ENCODE data around the gene STAB2. TPM values are rescaled to one million over a fixed set of nuclear protein-coding genes. Genes with fewer than 3 reads are reported as not detected.

STAB2 gene
- polyA plus RNA-seq, 1 donor: 6.6 TPM

DNA sequence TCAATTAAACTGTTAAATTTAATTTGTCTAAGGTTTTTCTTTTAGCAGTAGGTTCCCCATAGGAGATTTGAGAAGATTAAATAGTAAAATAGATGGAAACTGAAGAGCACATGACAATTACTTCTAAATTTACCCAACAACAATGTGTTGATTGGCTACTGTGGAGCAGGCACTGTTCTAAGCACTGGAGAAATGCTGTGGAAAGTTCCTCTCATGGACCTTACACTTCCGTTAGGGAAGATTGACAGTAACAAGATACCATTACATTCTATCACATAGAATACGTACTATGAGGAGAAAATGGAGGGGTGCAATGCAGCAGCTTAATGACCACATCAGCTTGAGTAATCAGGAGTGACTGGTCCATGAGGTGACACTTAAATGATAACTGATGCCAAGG, 8.1 kb upstream of the STAB2 start:
- no peak for DNase-seq

DNA sequence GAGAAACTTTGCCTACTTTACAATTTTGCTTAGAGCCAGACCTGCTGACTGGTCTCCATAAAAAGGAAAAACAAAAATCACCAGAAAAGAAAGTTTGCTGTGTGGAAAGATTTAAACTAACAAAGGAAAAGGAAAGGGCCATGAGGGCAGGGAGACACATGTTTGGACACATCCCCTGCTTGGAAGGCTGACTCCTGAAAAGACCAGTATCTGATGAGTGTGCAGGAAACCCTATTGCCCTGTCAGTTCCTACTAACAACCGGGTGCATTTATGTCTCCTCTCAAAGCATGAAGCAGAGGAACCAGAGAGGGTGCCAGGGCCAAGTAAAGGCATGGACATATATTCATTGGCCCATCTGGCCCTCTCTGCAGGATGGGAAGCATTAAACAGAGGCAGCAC, 7.0 kb upstream of the STAB2 start:
- Histone ChIP-seq H3K27me3 (ENCODE audit: control insufficient read depth, insufficient read depth, low read length) (peaks cover 15% of the 10 kb centered on the region), H3K36me3 (ENCODE audit: control insufficient read depth, insufficient read depth, low read length) (no peaks in the 10 kb centered on the region), H3K9me3 (ENCODE audit: control insufficient read depth, low read depth, low read length) (no peaks in the 10 kb centered on the region), H3K4me1 (ENCODE audit: control insufficient read depth, insufficient read depth, low read length) (peaks cover 4% of the 10 kb centered on the region), H3K27ac (ENCODE audit: low read length) (no peak overlapping the region), H3K4me3 (ENCODE audit: low read length) (no peak overlapping the region)
- WGBS (ENCODE audit: insufficient coverage, low lambda C conversion rate): no CpG with 5 or more reads among the region's 1 CpG
- no peak for DNase-seq

More for the DNA sequence above, 8.1 kb upstream of the STAB2 start:
- Histone ChIP-seq H3K27me3 (ENCODE audit: control insufficient read depth, insufficient read depth, low read length) (peaks cover 11% of the 10 kb centered on the region), H3K9me3 (ENCODE audit: control insufficient read depth, low read depth, low read length) (no peaks in the 10 kb centered on the region), H3K36me3 (ENCODE audit: control insufficient read depth, insufficient read depth, low read length) (no peaks in the 10 kb centered on the region), H3K27ac (ENCODE audit: low read length) (no peak overlapping the region), H3K4me1 (ENCODE audit: control insufficient read depth, insufficient read depth, low read length) (peaks cover 4% of the 10 kb centered on the region), H3K4me3 (ENCODE audit: low read length) (no peak overlapping the region)
- WGBS (ENCODE audit: insufficient coverage, low lambda C conversion rate): 100% methylated on average over 1 of the region's 2 CpGs

DNA sequence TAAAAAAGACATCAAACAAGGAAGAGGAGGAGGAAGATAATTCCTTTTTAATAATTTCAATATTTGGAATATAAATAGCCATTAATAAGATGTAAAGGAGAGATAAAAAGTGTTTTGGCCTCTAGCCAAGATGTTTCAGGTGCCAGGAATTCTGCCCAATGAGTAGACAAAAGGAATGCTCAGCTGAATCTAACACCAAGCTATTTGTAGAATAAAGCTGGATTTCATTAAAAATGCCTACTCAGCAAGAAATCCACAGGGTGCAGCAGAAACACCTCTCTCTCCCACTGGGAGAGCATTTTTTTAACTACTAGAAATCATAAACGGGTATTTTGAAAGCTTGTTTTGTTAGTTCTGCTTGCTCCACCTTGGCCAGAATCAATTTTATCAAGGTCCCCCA, 4.1 kb upstream of the STAB2 start:
- no peaks in the 10 kb centered on the region for H3K9me3 ChIP-seq (ENCODE audit: control insufficient read depth, low read depth, low read length)
- H3K36me3 ChIP-seq (ENCODE audit: control insufficient read depth, insufficient read depth, low read length): no peaks in the 10 kb centered on the region
- no peak overlapping the region for H3K4me3 ChIP-seq (ENCODE audit: low read length)
- no CpG with 5 or more reads among the region's 1 CpG for WGBS (ENCODE audit: insufficient coverage, low lambda C conversion rate)
- H3K4me1 ChIP-seq (ENCODE audit: control insufficient read depth, insufficient read depth, low read length): no peaks in the 10 kb centered on the region
- H3K27ac ChIP-seq (ENCODE audit: low read length): no peak overlapping the region
- H3K27me3 ChIP-seq (ENCODE audit: control insufficient read depth, insufficient read depth, low read length): peaks cover 15% of the 10 kb centered on the region
- DNase-seq: no peak

DNA sequence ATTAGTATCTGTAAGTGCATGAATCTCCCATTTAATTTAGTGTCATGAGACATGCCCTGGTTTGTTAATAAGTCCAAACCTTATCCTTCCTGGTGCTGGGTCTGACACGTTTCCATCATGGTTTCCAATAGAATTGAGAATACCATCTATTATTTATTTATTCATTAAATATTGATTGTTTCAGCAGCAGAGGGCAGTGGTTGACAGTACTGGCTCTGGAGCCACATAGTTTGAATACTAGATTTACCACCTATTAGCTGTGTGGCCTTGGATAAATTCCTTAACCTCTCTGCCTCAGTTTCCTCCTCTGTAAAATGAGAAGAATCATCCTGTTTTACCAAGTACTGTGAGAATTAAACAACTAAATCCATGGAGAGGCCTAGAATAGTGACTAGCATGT, 941 bp upstream of the STAB2 start:
- 80% methylated on average over 1 of the region's 1 CpG for WGBS (ENCODE audit: insufficient coverage, low lambda C conversion rate)
- no peak overlapping the region for H3K4me3 ChIP-seq (ENCODE audit: low read length)
- no peaks in the 10 kb centered on the region for H3K9me3 ChIP-seq (ENCODE audit: control insufficient read depth, low read depth, low read length)
- DNase-seq: no peak
- H3K4me1 ChIP-seq (ENCODE audit: control insufficient read depth, insufficient read depth, low read length): no peaks in the 10 kb centered on the region
- H3K36me3 ChIP-seq (ENCODE audit: control insufficient read depth, insufficient read depth, low read length): no peaks in the 10 kb centered on the region
- peaks cover 6% of the 10 kb centered on the region for H3K27me3 ChIP-seq (ENCODE audit: control insufficient read depth, insufficient read depth, low read length)
- H3K27ac ChIP-seq (ENCODE audit: low read length): no peak overlapping the region

DNA sequence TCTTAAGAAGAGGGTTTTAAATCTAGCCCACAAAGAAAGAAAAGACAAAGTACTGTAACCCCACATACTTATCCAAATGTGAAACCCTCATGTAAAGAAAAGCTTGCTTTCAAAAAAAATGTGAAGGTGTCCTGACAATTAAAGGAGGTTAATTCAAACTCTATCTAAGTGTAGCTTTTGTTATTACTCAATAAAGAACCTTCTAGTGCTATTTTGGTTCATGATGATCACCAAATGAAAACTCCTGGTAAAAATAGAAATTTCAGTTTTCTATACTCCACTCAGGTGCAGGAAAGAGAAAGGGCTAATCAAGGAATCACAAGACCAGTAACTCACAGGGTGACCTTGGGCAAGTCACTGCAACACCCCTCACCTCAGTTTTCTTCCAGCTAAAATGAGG, 1.6 kb downstream of the STAB2 start:
- H3K4me1 ChIP-seq (ENCODE audit: control insufficient read depth, insufficient read depth, low read length): no peaks in the 10 kb centered on the region
- peaks cover 4% of the 10 kb centered on the region for H3K27me3 ChIP-seq (ENCODE audit: control insufficient read depth, insufficient read depth, low read length)
- H3K4me3 ChIP-seq (ENCODE audit: low read length): no peak overlapping the region
- H3K27ac ChIP-seq (ENCODE audit: low read length): no peak overlapping the region
- no peaks in the 10 kb centered on the region for H3K36me3 ChIP-seq (ENCODE audit: control insufficient read depth, insufficient read depth, low read length)
- no peaks in the 10 kb centered on the region for H3K9me3 ChIP-seq (ENCODE audit: control insufficient read depth, low read depth, low read length)
- DNase-seq: no peak

DNA sequence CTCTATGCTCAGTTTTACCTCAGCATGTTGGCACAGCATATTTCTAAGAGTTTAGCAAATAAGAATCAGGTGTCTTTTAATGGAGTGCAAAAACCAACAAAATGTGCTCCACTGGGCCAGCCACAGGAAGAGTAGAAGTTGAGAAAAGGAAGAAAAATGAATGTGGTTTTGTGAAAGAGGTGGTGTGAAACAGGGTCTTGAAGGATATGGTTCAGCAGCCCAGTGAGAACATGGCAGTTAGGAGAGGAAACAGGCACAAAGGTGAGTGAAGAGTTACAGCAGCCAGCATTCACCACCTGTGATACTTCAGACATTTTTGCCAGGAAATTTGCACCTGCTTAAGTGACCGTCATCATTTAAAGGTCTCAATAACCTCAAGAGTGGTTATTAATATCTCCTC, 2.4 kb downstream of the STAB2 start:
- no peaks in the 10 kb centered on the region for H3K36me3 ChIP-seq (ENCODE audit: control insufficient read depth, insufficient read depth, low read length)
- H3K9me3 ChIP-seq (ENCODE audit: control insufficient read depth, low read depth, low read length): no peaks in the 10 kb centered on the region
- H3K4me1 ChIP-seq (ENCODE audit: control insufficient read depth, insufficient read depth, low read length): no peaks in the 10 kb centered on the region
- no CpG with 5 or more reads among the region's 1 CpG for WGBS (ENCODE audit: insufficient coverage, low lambda C conversion rate)
- DNase-seq: no peak
- H3K27ac ChIP-seq (ENCODE audit: low read length): no peak overlapping the region
- H3K27me3 ChIP-seq (ENCODE audit: control insufficient read depth, insufficient read depth, low read length): peaks cover 3% of the 10 kb centered on the region
- H3K4me3 ChIP-seq (ENCODE audit: low read length): no peak overlapping the region

DNA sequence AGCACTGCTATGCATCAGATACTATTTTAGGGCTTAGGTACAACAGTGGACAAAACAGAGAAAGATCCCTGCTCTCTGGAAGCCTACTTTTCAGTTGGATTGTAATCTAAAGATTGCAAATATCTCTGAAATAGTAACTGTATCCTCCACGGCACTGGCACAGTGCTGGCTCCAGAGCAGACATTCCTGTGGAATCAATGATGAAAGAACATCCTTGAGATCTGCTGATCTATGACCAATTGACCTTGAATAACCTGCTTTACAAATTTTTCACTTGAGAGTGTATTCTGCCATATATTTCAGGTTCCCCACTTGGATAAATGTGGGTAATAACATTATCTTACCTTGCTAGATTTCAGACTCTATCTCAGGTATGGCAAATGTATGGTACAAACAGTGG, 3.2 kb downstream of the STAB2 start:
- Histone ChIP-seq H3K27me3 (ENCODE audit: control insufficient read depth, insufficient read depth, low read length) (no peaks in the 10 kb centered on the region), H3K4me3 (ENCODE audit: low read length) (no peak overlapping the region), H3K27ac (ENCODE audit: low read length) (no peak overlapping the region), H3K9me3 (ENCODE audit: control insufficient read depth, low read depth, low read length) (no peaks in the 10 kb centered on the region), H3K36me3 (ENCODE audit: control insufficient read depth, insufficient read depth, low read length) (no peaks in the 10 kb centered on the region), H3K4me1 (ENCODE audit: control insufficient read depth, insufficient read depth, low read length) (no peaks in the 10 kb centered on the region)
- no peak for DNase-seq
- no CpG with 5 or more reads among the region's 1 CpG for WGBS (ENCODE audit: insufficient coverage, low lambda C conversion rate)

DNA sequence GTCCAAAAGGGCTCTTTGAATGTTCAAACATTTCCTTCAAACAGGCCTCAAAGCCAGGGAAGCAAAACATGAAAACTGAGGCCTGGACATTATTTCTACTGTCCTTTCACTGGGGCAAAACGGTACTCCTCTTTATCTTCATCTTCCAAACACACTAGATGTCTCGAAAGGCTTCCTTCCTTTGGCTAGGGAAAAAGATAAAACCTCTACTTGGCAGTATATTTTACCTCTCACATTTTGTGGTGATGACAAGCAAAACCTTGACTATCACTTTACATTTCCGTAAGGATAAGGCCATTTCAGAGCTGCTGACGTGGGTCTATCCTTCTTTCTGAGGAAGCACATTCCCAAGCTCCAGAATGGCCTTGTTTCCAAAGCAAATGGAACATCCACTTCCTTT, 9.9 kb downstream of the STAB2 start:
- Histone ChIP-seq H3K4me3 (ENCODE audit: low read length) (no peak overlapping the region), H3K36me3 (ENCODE audit: control insufficient read depth, insufficient read depth, low read length) (no peaks in the 10 kb centered on the region), H3K4me1 (ENCODE audit: control insufficient read depth, insufficient read depth, low read length) (no peaks in the 10 kb centered on the region), H3K27ac (ENCODE audit: low read length) (no peak overlapping the region), H3K27me3 (ENCODE audit: control insufficient read depth, insufficient read depth, low read length) (no peaks in the 10 kb centered on the region), H3K9me3 (ENCODE audit: control insufficient read depth, low read depth, low read length) (no peaks in the 10 kb centered on the region)
- 95% methylated on average over 3 of the region's 4 CpGs for WGBS (ENCODE audit: insufficient coverage, low lambda C conversion rate)
- no peak for DNase-seq

DNA sequence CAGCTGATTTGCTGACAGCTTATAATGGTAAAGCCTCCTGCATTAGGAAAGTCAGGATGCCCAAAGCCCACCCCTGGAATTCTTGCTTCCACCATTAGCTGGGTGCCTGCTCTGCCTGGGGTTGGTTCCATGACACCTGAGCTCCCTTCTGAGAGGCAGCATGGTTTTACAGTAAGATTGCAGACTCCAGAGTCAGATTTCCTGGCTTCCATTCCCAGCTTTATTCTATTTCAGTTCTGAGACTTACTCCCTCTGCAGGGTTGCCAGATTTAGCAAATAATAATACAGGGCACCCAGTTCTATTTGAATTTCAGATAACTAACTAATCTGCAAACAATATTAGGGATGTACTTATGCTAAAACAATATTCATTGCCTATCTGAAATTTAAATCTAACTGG, 12.2 kb downstream of the STAB2 start:
- Histone ChIP-seq H3K4me1 (ENCODE audit: control insufficient read depth, insufficient read depth, low read length) (no peaks in the 10 kb centered on the region), H3K9me3 (ENCODE audit: control insufficient read depth, low read depth, low read length) (no peaks in the 10 kb centered on the region), H3K36me3 (ENCODE audit: control insufficient read depth, insufficient read depth, low read length) (no peaks in the 10 kb centered on the region), H3K4me3 (ENCODE audit: low read length) (no peak overlapping the region), H3K27me3 (ENCODE audit: control insufficient read depth, insufficient read depth, low read length) (no peaks in the 10 kb centered on the region), H3K27ac (ENCODE audit: low read length) (no peak overlapping the region)
- no peak for DNase-seq

DNA sequence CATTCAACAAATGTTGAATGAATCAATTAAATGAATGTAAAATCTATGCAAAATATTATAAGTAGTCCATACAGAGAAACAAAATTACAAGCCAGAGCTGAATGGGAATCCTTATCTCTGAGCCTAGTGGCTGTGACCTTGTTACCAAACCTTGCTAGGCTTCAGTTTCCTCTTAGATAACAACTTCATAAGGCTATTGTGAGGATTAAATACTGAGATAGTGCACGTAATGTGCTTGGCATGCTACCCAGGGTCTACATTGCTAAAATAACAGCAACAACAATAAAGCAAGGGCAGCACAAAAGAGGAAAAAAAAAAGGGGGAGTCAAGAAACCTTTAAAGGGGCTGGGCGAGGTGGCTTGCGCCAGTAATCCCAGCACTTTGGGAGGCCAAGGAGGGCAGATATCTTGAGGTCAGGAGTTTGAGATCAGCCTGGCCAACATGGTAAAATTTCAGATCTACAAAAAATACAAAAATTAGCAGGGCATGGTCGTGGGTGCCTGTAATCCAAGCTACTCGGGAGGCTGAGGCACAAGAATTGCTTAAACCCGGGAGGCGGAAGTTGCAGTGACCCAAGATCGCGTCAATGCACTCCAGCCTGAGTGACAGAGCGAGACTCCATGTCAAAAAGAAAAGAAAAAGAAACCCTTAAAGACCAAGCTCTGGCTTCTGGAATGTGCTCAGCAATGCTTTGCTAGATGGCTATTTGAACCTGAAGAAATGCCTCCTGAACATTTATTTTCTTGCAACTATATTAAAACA, 14.1 kb downstream of the STAB2 start:
- Histone ChIP-seq H3K9me3 (ENCODE audit: control insufficient read depth, low read depth, low read length) (peaks cover 4% of the 10 kb centered on the region), H3K27ac (ENCODE audit: low read length) (no peak overlapping the region), H3K27me3 (ENCODE audit: control insufficient read depth, insufficient read depth, low read length) (no peaks in the 10 kb centered on the region), H3K4me1 (ENCODE audit: control insufficient read depth, insufficient read depth, low read length) (no peaks in the 10 kb centered on the region), H3K4me3 (ENCODE audit: low read length) (no peak overlapping the region), H3K36me3 (ENCODE audit: control insufficient read depth, insufficient read depth, low read length) (no peaks in the 10 kb centered on the region)
- WGBS (ENCODE audit: insufficient coverage, low lambda C conversion rate): 100% methylated on average over 1 of the region's 10 CpGs
- DNase-seq: no peak

DNA sequence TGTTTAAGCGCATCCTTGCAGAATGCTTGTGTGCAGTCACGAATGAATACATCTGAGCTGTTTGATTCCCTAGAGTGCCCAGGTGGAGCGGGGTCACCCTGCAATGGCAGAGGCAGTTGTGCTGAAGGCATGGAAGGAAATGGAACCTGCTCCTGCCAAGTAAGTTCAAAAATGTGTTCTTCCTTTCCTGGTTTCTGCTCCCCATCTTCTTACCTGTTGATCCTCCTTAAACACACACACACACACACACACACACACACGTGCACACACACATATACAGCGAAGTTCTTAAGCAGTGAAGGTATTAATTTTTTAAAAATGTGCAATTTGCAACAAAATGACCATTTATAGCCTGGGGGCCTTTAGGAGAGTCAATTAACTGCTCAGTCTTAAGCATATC, 33.3 kb downstream of the STAB2 start:
- H3K36me3 ChIP-seq (ENCODE audit: control insufficient read depth, insufficient read depth, low read length): no peaks in the 10 kb centered on the region
- WGBS (ENCODE audit: insufficient coverage, low lambda C conversion rate): no CpG with 5 or more reads among the region's 5 CpGs
- no peaks in the 10 kb centered on the region for H3K9me3 ChIP-seq (ENCODE audit: control insufficient read depth, low read depth, low read length)
- no peak overlapping the region for H3K4me3 ChIP-seq (ENCODE audit: low read length)
- H3K27ac ChIP-seq (ENCODE audit: low read length): no peak overlapping the region
- H3K4me1 ChIP-seq (ENCODE audit: control insufficient read depth, insufficient read depth, low read length): no peaks in the 10 kb centered on the region
- H3K27me3 ChIP-seq (ENCODE audit: control insufficient read depth, insufficient read depth, low read length): no peaks in the 10 kb centered on the region
- DNase-seq: no peak

Data from large intestine (tissue), 3 donors.